ENCODE results near the gene RBBP8NL. TPM values are rescaled to one million over a fixed set of nuclear protein-coding genes. Genes with fewer than 3 reads are reported as not detected.

Gene RBBP8NL
- polyA plus RNA-seq, 1 experiment = not detected

GRCh38 chr20:62433658-62434497 lies 6.5 kb upstream of the RBBP8NL start:
- ChIA-PET CTCF (no interaction called here), POLR2A (no interaction called here)
- Histone ChIP-seq H3K4me3 (ENCODE audit: low read depth, low read length) (no peak overlapping the region), H3K27me3 (ENCODE audit: control insufficient read depth, insufficient read depth, low read length) (peaks cover 56% of the 10 kb centered on the region), H3K9me3 (ENCODE audit: control insufficient read depth, insufficient read depth, low read length) (peaks cover 6% of the 10 kb centered on the region; the same call in 1 of the 2 replicates), H3K27ac (ENCODE audit: low read depth, low read length) (no peak overlapping the region)
- no peak for TF ChIP-seq CTCF (IDR thresholded peaks at IDR 0.05; ENCODE audit: low read depth, low read length)
- DNase-seq (ENCODE audit: low read depth, low spot score) = no peak

- H3K27ac ChIP-seq (ENCODE audit: low read depth, low read length) = no peak overlapping the region
- CTCF ChIA-PET = interaction anchor here (0.6 kb wide), 1 partner anchor 193 kb away, joined by 3 read pairs; no protein-coding TSS in a partner anchor
- no peak for TF ChIP-seq CTCF (IDR thresholded peaks at IDR 0.05; ENCODE audit: low read depth, low read length)
- H3K27me3 ChIP-seq (ENCODE audit: control insufficient read depth, insufficient read depth, low read length) = peaks cover 38% of the 10 kb centered on the region
- no peak overlapping the region for H3K4me3 ChIP-seq (ENCODE audit: low read depth, low read length)
- H3K9me3 ChIP-seq (ENCODE audit: control insufficient read depth, insufficient read depth, low read length) = no peaks in the 10 kb centered on the region
- no peak for DNase-seq (ENCODE audit: low read depth, low spot score)
- POLR2A ChIA-PET = no interaction called here
Measured at GRCh38 chr20:62430866-62431447, 3.6 kb upstream of the RBBP8NL start.

- H3K27me3 ChIP-seq (ENCODE audit: control insufficient read depth, insufficient read depth, low read length) = peaks cover 37% of the 10 kb centered on the region
- POLR2A ChIA-PET = no interaction called here
- DNase-seq (ENCODE audit: low read depth, low spot score) = no peak
- TF ChIP-seq CTCF (IDR thresholded peaks at IDR 0.05; ENCODE audit: low read depth, low read length) = no peak
- no peak overlapping the region for H3K4me3 ChIP-seq (ENCODE audit: low read depth, low read length)
- CTCF ChIA-PET = no interaction called here
- peaks cover 1% of the 10 kb centered on the region; the same call in 1 of the 2 replicates for H3K9me3 ChIP-seq (ENCODE audit: control insufficient read depth, insufficient read depth, low read length)
- H3K27ac ChIP-seq (ENCODE audit: low read depth, low read length) = no peak overlapping the region
Measured at GRCh38 chr20:62430311-62430853, 3.0 kb upstream of the RBBP8NL start.

- ChIA-PET POLR2A (no interaction called here), CTCF (interaction anchor here (0.6 kb wide), 1 partner anchor 362 kb away, joined by 3 read pairs; no protein-coding TSS in a partner anchor)
- no peak for DNase-seq (ENCODE audit: low read depth, low spot score)
Measured at GRCh38 chr20:62429455-62430310, 2.3 kb upstream of the RBBP8NL start.

More at GRCh38 chr20:62429455-62430310, 2.3 kb upstream of the RBBP8NL start:
- peaks cover 30% of the 10 kb centered on the region for H3K27me3 ChIP-seq (ENCODE audit: control insufficient read depth, insufficient read depth, low read length)
- no peak for TF ChIP-seq CTCF (IDR thresholded peaks at IDR 0.05; ENCODE audit: low read depth, low read length)
- H3K4me3 ChIP-seq (ENCODE audit: low read depth, low read length) = no peak overlapping the region
- no peak overlapping the region for H3K27ac ChIP-seq (ENCODE audit: low read depth, low read length)
- H3K9me3 ChIP-seq (ENCODE audit: control insufficient read depth, insufficient read depth, low read length) = peaks cover 3% of the 10 kb centered on the region; the same call in 1 of the 2 replicates

Measured in AG04450 (cell line).